A673 (cell line): ENCODE data around the gene NLK. TPM values are rescaled to one million over a fixed set of nuclear protein-coding genes. Genes with fewer than 3 reads are reported as not detected.
"Not testable (repeated sequence)": the region's sequence is repeated elsewhere in the genome, so short reads cannot be mapped to it uniquely, and the experiment has no call there.

Source experiments
- BruUV-seq: library from RNA; stranded (reverse); fragments of 400-500 nt; replicated peaks from 2 replicates; lab custom pipeline; 2021; lab: Mats Ljungman, UMichigan
- CTCF ChIA-PET: fragments of 300-600 bp; sonication (Branson Sonifier 250); formaldehyde crosslinking; loops from one replicate; lab custom pipeline; 2022; ENCODE audit warnings: antibody characterized with exemption; lab: Charles Lee
- POLR2A ChIA-PET: fragments of 300-600 bp; sonication (Branson Sonifier 250); formaldehyde crosslinking; loops from one replicate; lab custom pipeline; 2022; ENCODE audit warnings: antibody characterized with exemption; ENCODE audit not compliant: low non-redundant PET; lab: Charles Lee
- DNase-seq: peaks from one replicate; pipeline ENCODE4 v3.0.0-alpha.2; 2015; ENCODE audit warnings: low spot score
- H3K27ac ChIP-seq: fragments of 200-600 bp; sonication (generic); 2 replicates; pipeline ENCODE4 v1.5.1; 2016; ENCODE audit warnings: mixed run types, low read depth, mild to moderate bottlenecking, mixed read lengths, antibody characterized with exemption, low read length; ENCODE audit not compliant: poor library complexity, severe bottlenecking
- H3K27me3 ChIP-seq: fragments of 200-600 bp; sonication (generic); replicated peaks from 2 replicates; pipeline ENCODE4 v1.6.1; 2017; ENCODE audit warnings: mixed run types, low read depth, mild to moderate bottlenecking, mixed read lengths, antibody characterized with exemption, low read length; ENCODE audit not compliant: insufficient read depth, poor library complexity
- H3K36me3 ChIP-seq: fragments of 200-600 bp; sonication (generic); 2 replicates; pipeline ENCODE4 v1.6.1; 2016; ENCODE audit warnings: mixed run types, mild to moderate bottlenecking, mixed read lengths, antibody characterized with exemption, low read length; ENCODE audit not compliant: insufficient read depth, poor library complexity, severe bottlenecking
- H3K4me1 ChIP-seq: fragments of 200-600 bp; sonication (generic); 2 replicates; pipeline ENCODE4 v1.6.1; 2017; ENCODE audit warnings: mixed run types, mild to moderate bottlenecking, mixed read lengths, antibody characterized with exemption, low read length; ENCODE audit not compliant: insufficient read depth, poor library complexity, severe bottlenecking
- H3K4me3 ChIP-seq: fragments of 200-600 bp; sonication (generic); 2 replicates; pipeline ENCODE4 v1.5.1; 2016; ENCODE audit warnings: low read depth, mixed run types, mild to moderate bottlenecking, mixed read lengths, low read length; ENCODE audit not compliant: poor library complexity, severe bottlenecking
- H3K9me3 ChIP-seq: fragments of 200-600 bp; sonication (generic); 2 replicates; pipeline ENCODE4 v1.6.1; 2016; ENCODE audit warnings: mixed run types, low read depth, mild to moderate bottlenecking, mixed read lengths, antibody characterized with exemption, low read length; ENCODE audit not compliant: poor library complexity, severe bottlenecking
- EZH2 ChIP-seq: fragments of 200-600 bp; sonication (generic); IDR thresholded peaks from 2 replicates; pipeline ENCODE4 v1.6.1; 2017; ENCODE audit warnings: borderline replicate concordance, low read depth, mild to moderate bottlenecking, mixed read lengths, antibody characterized with exemption, low read length; ENCODE audit not compliant: poor library complexity, severe bottlenecking
- intact Hi-C: fragments of 100-400 bp; cut with micrococcal nuclease; formaldehyde crosslinking; loops from one replicate; pipeline ENCODE4 v1.10.0; 2022; ENCODE audit not compliant: unreplicated experiment
- total RNA-seq: library from RNA; stranded (reverse); gene quantifications from 2 replicates; pipeline ENCODE4 v1.2.3, GENCODE V29; 2021
- TF ChIP-seq, protein P1 (sequence below): fragments of 300-800, 200-600 bp; sonication (generic); conservative IDR thresholded peaks from 2 replicates; pipeline ENCODE4 v1.5.1; 2017; ENCODE audit warnings: low read depth, mild to moderate bottlenecking, antibody characterized with exemption, low read length, moderate library complexity, mixed read lengths

NLK gene
- total RNA-seq, 1 experiment from 2014 or later: 23.8 TPM

DNA sequence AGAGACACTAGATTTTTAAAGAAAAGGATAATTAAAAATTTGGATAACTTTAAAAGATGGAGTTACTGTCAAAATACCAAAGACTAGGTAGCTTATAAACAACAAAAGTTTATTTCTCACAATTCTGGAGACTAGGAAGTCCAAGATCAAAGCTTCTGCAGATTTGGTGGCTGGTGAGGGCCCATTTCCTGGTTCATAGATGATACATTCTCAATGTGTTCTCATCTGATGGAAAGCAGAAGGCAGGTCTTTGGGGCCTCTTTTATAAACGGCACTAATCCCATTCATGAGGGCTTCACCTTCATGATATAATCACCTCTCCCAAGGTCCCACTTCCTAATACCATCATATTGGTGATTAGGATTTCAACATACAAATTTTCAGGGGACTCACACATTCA, 33.7 kb downstream of the NLK start:
- no peaks in the 10 kb centered on the region for H3K27me3 ChIP-seq

DNA sequence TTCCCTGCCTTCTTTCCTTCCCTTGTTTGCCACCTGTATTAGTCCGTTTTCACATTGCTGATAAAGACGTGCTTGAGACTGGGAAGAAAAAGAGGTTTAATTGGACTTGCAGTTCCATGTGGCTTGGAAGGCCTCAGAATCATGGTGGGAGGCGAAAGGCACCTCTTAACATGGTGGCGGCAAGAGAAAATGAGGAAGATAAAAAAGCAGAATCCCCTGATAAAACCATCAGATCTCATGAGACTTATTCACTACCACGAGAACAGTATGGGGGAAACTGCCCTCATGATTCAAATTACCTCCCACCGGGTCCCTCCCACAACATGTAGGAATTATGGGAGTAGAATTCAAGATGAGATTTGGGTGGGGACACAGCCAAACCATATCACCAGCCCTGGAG, 34.7 kb downstream of the NLK start:
- H3K9me3 ChIP-seq, intact Hi-C loops, POLR2A ChIA-PET: not testable (repeated sequence)

More for the DNA sequence above, 33.7 kb downstream of the NLK start:
- BruUV-seq: no TSS peak
- ChIA-PET CTCF (no interaction called here), POLR2A (interaction anchor here (0.9 kb wide), 1 partner anchor 21 kb away, joined by 3 read pairs; no protein-coding TSS in a partner anchor)
- TF ChIP-seq, protein P1, sequence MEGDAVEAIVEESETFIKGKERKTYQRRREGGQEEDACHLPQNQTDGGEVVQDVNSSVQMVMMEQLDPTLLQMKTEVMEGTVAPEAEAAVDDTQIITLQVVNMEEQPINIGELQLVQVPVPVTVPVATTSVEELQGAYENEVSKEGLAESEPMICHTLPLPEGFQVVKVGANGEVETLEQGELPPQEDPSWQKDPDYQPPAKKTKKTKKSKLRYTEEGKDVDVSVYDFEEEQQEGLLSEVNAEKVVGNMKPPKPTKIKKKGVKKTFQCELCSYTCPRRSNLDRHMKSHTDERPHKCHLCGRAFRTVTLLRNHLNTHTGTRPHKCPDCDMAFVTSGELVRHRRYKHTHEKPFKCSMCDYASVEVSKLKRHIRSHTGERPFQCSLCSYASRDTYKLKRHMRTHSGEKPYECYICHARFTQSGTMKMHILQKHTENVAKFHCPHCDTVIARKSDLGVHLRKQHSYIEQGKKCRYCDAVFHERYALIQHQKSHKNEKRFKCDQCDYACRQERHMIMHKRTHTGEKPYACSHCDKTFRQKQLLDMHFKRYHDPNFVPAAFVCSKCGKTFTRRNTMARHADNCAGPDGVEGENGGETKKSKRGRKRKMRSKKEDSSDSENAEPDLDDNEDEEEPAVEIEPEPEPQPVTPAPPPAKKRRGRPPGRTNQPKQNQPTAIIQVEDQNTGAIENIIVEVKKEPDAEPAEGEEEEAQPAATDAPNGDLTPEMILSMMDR: no peak
- no peak for DNase-seq
- Histone ChIP-seq H3K4me1 (no peaks in the 10 kb centered on the region), H3K4me3 (no peak overlapping the region), H3K9me3 (peaks cover 5% of the 10 kb centered on the region), H3K36me3 (no peaks in the 10 kb centered on the region), H3K27ac (no peak overlapping the region)
- intact Hi-C loops: no loop called here

DNA sequence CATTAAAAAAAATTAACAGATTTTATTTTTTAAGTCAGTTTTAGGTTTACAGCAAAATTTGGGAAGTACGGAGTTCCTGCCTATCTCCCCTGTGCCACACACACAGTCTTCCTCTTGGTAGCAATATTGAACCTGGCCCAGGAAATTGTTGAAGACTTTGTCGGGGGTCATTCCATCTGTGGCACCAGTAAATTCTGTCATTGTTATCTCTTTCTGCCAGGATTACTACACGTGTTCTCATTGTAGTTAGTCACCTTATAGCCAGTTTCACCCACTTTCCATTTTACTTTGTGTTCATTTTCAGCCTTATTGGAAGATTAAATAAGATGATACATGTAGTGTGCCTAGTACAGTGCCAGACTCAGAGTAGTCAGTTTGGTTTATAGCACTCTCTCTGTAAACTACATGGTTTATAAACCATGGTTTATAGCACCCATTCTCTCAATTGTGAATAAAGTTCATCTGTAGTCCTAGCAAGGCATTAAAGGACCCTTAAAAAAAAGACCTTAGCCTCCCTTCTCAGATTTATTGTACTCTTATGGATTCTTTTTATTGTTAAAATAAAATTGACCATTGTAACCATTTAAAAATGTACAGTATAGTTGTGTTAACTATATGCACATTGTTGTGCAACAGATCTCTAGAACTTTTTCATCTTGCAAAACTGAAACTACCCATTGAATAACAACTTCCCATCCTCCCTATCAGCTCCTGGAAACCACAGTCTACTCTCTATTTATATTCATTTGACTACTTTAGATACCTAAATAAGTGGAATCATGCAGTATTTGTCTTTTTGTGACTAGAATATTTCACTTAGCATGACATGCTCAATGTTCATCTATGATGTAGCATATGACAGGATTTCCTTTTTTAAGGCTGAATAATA, 36.1 kb downstream of the NLK start:
- ChIA-PET CTCF (no interaction called here), POLR2A (no interaction called here)
- no peaks in the 10 kb centered on the region for H3K9me3 ChIP-seq
- H3K36me3 ChIP-seq: no peaks in the 10 kb centered on the region
- intact Hi-C loops: no loop called here
- no peaks in the 10 kb centered on the region for H3K27me3 ChIP-seq
- no peak overlapping the region for H3K27ac ChIP-seq
- peaks cover 12% of the 10 kb centered on the region for H3K4me1 ChIP-seq
- DNase-seq: no peak
- TF ChIP-seq, protein P1: no peak
- TF ChIP-seq EZH2: no peak
- BruUV-seq: no TSS peak
- H3K4me3 ChIP-seq: no peak overlapping the region

More for the DNA sequence above, 34.7 kb downstream of the NLK start:
- H3K4me1 ChIP-seq, H3K36me3 ChIP-seq, H3K4me3 ChIP-seq, H3K27me3 ChIP-seq, BruUV-seq, DNase-seq, H3K27ac ChIP-seq, CTCF ChIA-PET: not testable (repeated sequence)
